H9 (cell line): ENCODE measurements around the gene CPT1A. TPM values are rescaled to one million over a fixed set of nuclear protein-coding genes. Genes with fewer than 3 reads are reported as not detected.

Source experiments
- DNase-seq: peaks from one replicate; pipeline ENCODE4 v3.0.0-alpha.2; 2017
- H2AFZ ChIP-seq: one replicate; pipeline ENCODE4 v1.6.1; 2013; ENCODE audit warnings: mild to moderate bottlenecking, low read length, control low read depth, moderate library complexity
- H2AK5ac ChIP-seq: 2 replicates; pipeline ENCODE4 v1.6.1; 2013; ENCODE audit warnings: low read length, control low read depth, mixed read lengths; ENCODE audit not compliant: insufficient read length
- H2BK120ac ChIP-seq: one replicate; pipeline ENCODE4 v1.6.1; 2013; ENCODE audit warnings: low read depth, mild to moderate bottlenecking, low read length, control low read depth, inconsistent platforms; ENCODE audit not compliant: poor library complexity, severe bottlenecking
- H2BK12ac ChIP-seq: 2 replicates; pipeline ENCODE4 v1.6.1; 2013; ENCODE audit warnings: low read length, control low read depth, mixed read lengths, low read depth; ENCODE audit not compliant: insufficient read length
- H2BK15ac ChIP-seq: 2 replicates; pipeline ENCODE4 v1.6.1; 2013; ENCODE audit warnings: low read depth, low read length, control low read depth
- H2BK20ac ChIP-seq: one replicate; pipeline ENCODE4 v1.6.1; 2013; ENCODE audit warnings: low read depth, mild to moderate bottlenecking, low read length, control low read depth, inconsistent platforms; ENCODE audit not compliant: poor library complexity, severe bottlenecking
- H2BK5ac ChIP-seq: 2 replicates; pipeline ENCODE4 v1.6.1; 2013; ENCODE audit warnings: low read length, control low read depth, mixed read lengths; ENCODE audit not compliant: insufficient read length
- H3K14ac ChIP-seq: 2 replicates; pipeline ENCODE4 v1.6.1; 2013; ENCODE audit warnings: low read length, control low read depth; ENCODE audit not compliant: insufficient read depth
- H3K18ac ChIP-seq: 2 replicates; pipeline ENCODE4 v1.6.1; 2013; ENCODE audit warnings: low read depth, mild to moderate bottlenecking, mixed read lengths, low read length, control low read depth; ENCODE audit not compliant: insufficient read length
- H3K23ac ChIP-seq: 2 replicates; pipeline ENCODE4 v1.6.1; 2013; ENCODE audit warnings: low read length, control low read depth, mixed read lengths, low read depth; ENCODE audit not compliant: insufficient read length
- H3K23me2 ChIP-seq: 2 replicates; pipeline ENCODE4 v1.6.1; 2013; ENCODE audit warnings: low read depth, mild to moderate bottlenecking, mixed read lengths, low read length, control low read depth; ENCODE audit not compliant: insufficient read length, poor library complexity, severe bottlenecking
- H3K27ac ChIP-seq: 2 replicates; pipeline ENCODE4 v1.5.1; 2013; ENCODE audit warnings: low read length, control low read depth, mixed read lengths, low read depth; ENCODE audit not compliant: insufficient read length
- H3K27me3 ChIP-seq: 2 replicates; pipeline ENCODE4 v1.6.1; 2013; ENCODE audit warnings: low read length, control low read depth, inconsistent platforms; ENCODE audit not compliant: insufficient read depth
- H3K4ac ChIP-seq: 2 replicates; pipeline ENCODE4 v1.6.1; 2013; ENCODE audit warnings: low read depth, mild to moderate bottlenecking, control low read depth, inconsistent platforms, low read length, moderate library complexity
- H3K4me1 ChIP-seq: 2 replicates; pipeline ENCODE4 v1.6.1; 2013; ENCODE audit warnings: low read length, control low read depth, inconsistent platforms; ENCODE audit not compliant: insufficient read depth
- H3K4me2 ChIP-seq: 2 replicates; pipeline ENCODE4 v1.6.1; 2013; ENCODE audit warnings: low read length, control low read depth, mixed read lengths; ENCODE audit not compliant: insufficient read length, insufficient read depth
- H3K56ac ChIP-seq: 2 replicates; pipeline ENCODE4 v1.6.1; 2013; ENCODE audit warnings: low read depth, mild to moderate bottlenecking, mixed read lengths, low read length, control low read depth; ENCODE audit not compliant: insufficient read length
- H3K79me1 ChIP-seq: 2 replicates; pipeline ENCODE4 v1.6.1; 2013; ENCODE audit warnings: low read depth, mild to moderate bottlenecking, moderate library complexity, low read length, control low read depth, inconsistent platforms; ENCODE audit not compliant: insufficient read depth, poor library complexity, severe bottlenecking
- H3K79me2 ChIP-seq: 2 replicates; pipeline ENCODE4 v1.6.1; 2013; ENCODE audit warnings: low read length, control low read depth, inconsistent platforms; ENCODE audit not compliant: insufficient read depth
- H3K9ac ChIP-seq: 2 replicates; pipeline ENCODE4 v1.6.1; 2013; ENCODE audit warnings: low read length, control low read depth, mixed read lengths; ENCODE audit not compliant: insufficient read length; ENCODE audit errors: extremely low read depth
- H3K9me3 ChIP-seq: one replicate; pipeline ENCODE4 v1.6.1; 2013; ENCODE audit warnings: low read depth, low read length, inconsistent platforms; ENCODE audit not compliant: control insufficient read depth
- H3T11ph ChIP-seq: one replicate; pipeline ENCODE4 v1.6.1; 2013; ENCODE audit warnings: mild to moderate bottlenecking, low read length, control low read depth, inconsistent platforms
- H4K20me1 ChIP-seq: one replicate; pipeline ENCODE4 v1.6.1; 2013; ENCODE audit not compliant: control insufficient read depth, insufficient read length, insufficient read depth
- H4K5ac ChIP-seq: 2 replicates; pipeline ENCODE4 v1.6.1; 2013; ENCODE audit warnings: low read depth, mild to moderate bottlenecking, mixed read lengths, low read length, control low read depth; ENCODE audit not compliant: insufficient read length
- H4K8ac ChIP-seq: replicated peaks from 2 replicates; pipeline ENCODE4 v1.6.1; 2013; ENCODE audit warnings: low read length, control low read depth, mixed read lengths, low read depth; ENCODE audit not compliant: insufficient read length
- H4K91ac ChIP-seq: 2 replicates; pipeline ENCODE4 v1.6.1; 2013; ENCODE audit warnings: low read depth, mild to moderate bottlenecking, moderate library complexity, mixed read lengths, low read length, control low read depth; ENCODE audit not compliant: insufficient read length
- H3K27ac Mint-ChIP-seq, 3 experiments: 2 replicates in 2 of 3; 3 replicates in 1 of 3; pipeline ENCODE4 v1.8.0; 2020 to 2021; ENCODE audit warnings: mixed read lengths in 3 of 3, mild to moderate bottlenecking in 1 of 3, moderate library complexity in 1 of 3
- H3K27me3 Mint-ChIP-seq: 2 replicates; pipeline ENCODE4 v1.8.0; 2021; ENCODE audit warnings: low read depth, mild to moderate bottlenecking, moderate library complexity, mixed read lengths
- H3K36me3 Mint-ChIP-seq, 3 experiments: 2 replicates in 2 of 3; 3 replicates in 1 of 3; pipeline ENCODE4 v1.8.0; 2020 to 2021; ENCODE audit warnings: low read depth in 3 of 3, mixed read lengths in 3 of 3; ENCODE audit not compliant: insufficient read depth in 1 of 3
- H3K4me1 Mint-ChIP-seq, 2 experiments: 2 replicates each; pipeline ENCODE4 v1.8.0; 2020; ENCODE audit warnings: mixed read lengths in 2 of 2
- H3K4me3 Mint-ChIP-seq, 2 experiments: 2 replicates in 1 of 2; 3 replicates in 1 of 2; pipeline ENCODE4 v1.8.0; 2020 to 2021; ENCODE audit warnings: mild to moderate bottlenecking in 2 of 2, mixed read lengths in 2 of 2, moderate library complexity in 1 of 2
- H3K9me3 Mint-ChIP-seq, 2 experiments: 2 replicates in 1 of 2; 3 replicates in 1 of 2; pipeline ENCODE4 v1.8.0; 2020; ENCODE audit warnings: mild to moderate bottlenecking in 2 of 2, mixed read lengths in 2 of 2, moderate library complexity in 1 of 2
- CTCF ChIP-seq: fragments of 200-600 bp; sonication (generic); conservative IDR thresholded peaks from 3 replicates; pipeline ENCODE4 v1.8.0; 2021; ENCODE audit warnings: antibody characterized with exemption, mild to moderate bottlenecking
- WGBS: extraction: QIAGEN DNeasy Blood & Tissue Kit; methylation state at CpG from one replicate; pipeline ENCODE4 v1.1.7; 2013; ENCODE audit warnings: missing lambda C conversion rate, low lambda C conversion rate, mixed read lengths; ENCODE audit not compliant: insufficient read length; ENCODE audit errors: extremely low coverage; 5-methylcytosine and 5-hydroxymethylcytosine counted together
- total RNA-seq: library from RNA; stranded (reverse); gene quantifications from 2 replicates; pipeline ENCODE4 v1.2.1, GENCODE V29; 2021

CPT1A gene
- total RNA-seq, 1 experiment from 2014 or later, result 7.5 TPM

- Mint-ChIP-seq H3K9me3 (no peaks in the 10 kb centered on the region), H3K4me1 (peaks cover 2 to 3% of the 10 kb centered on the region in 2 experiments; a peak in 2 of 4 replicates), H3K27me3 (no peaks in the 10 kb centered on the region), H3K36me3 (0 out of 7 replicates have a peak, but pooled peaks cover 0 to 4% (median 0%) of the 10 kb centered on the region in 3 experiments), H3K4me3 (no peak overlapping the region), H3K27ac (no peak overlapping the region)
- Histone ChIP-seq H3K4me2 (no peak overlapping the region), H3K79me2 (no peaks in the 10 kb centered on the region), H3K9ac (no peak overlapping the region), H2BK5ac (no peak overlapping the region), H2AFZ (no peak overlapping the region), H3K27me3 (no peaks in the 10 kb centered on the region), H2BK12ac (no peak overlapping the region), H3K23ac (no peak overlapping the region), H2AK5ac (no peak overlapping the region), H4K91ac (no peak overlapping the region), H3K14ac (no peak overlapping the region), H2BK15ac (no peak overlapping the region), H4K8ac (no peak overlapping the region), H3K18ac (no peak overlapping the region), H3K4me1 (no peaks in the 10 kb centered on the region), H3T11ph (no peak overlapping the region), H4K20me1 (no peaks in the 10 kb centered on the region), H3K56ac (no peak overlapping the region), H3K4ac (no peak overlapping the region), H4K5ac (no peak overlapping the region), H2BK120ac (no peak overlapping the region), H3K79me1 (no peaks in the 10 kb centered on the region), H3K9me3 (no peaks in the 10 kb centered on the region), H2BK20ac (no peak overlapping the region), H3K27ac (no peak overlapping the region), H3K23me2 (no peaks in the 10 kb centered on the region)
- TF ChIP-seq CTCF, result no peak
- no CpG with 5 or more reads among the region's 18 CpGs for WGBS
- DNase-seq, result no peak
These were observed 49.2 kb downstream of the CPT1A start for GRCh38 chr11:68792400-68792966.
